SU-DHL-6 (cell line): Measurements from ENCODE around the gene FLT1.

Source experiments
- H2AFZ ChIP-seq: fragments of 200-600 bp; sonication (generic); 2 replicates; pipeline ENCODE4 v1.6.1; 2014; ENCODE audit warnings: low read depth, mild to moderate bottlenecking, moderate library complexity, mixed read lengths, antibody characterized with exemption, low read length; ENCODE audit not compliant: severe bottlenecking
- H3F3A ChIP-seq: fragments of 200-600 bp; shearing (Covaris generic); 2 replicates; pipeline ENCODE4 v1.6.0; 2016; ENCODE audit warnings: antibody characterized with exemption, mild to moderate bottlenecking; ENCODE audit not compliant: insufficient read depth
- H3K27ac ChIP-seq: fragments of 200-600 bp; sonication (generic); 2 replicates; pipeline ENCODE4 v1.5.1; 2016; ENCODE audit warnings: low read depth, mild to moderate bottlenecking, low read length, moderate library complexity, mixed read lengths
- H3K27me3 ChIP-seq: fragments of 200-600 bp; sonication (generic), shearing (Covaris generic); 2 replicates; pipeline ENCODE4 v1.6.0; 2014; ENCODE audit warnings: mild to moderate bottlenecking, low read length
- H3K36me3 ChIP-seq: fragments of 200-600 bp; sonication (generic); 2 replicates; pipeline ENCODE4 v1.6.1; 2014; ENCODE audit warnings: mild to moderate bottlenecking, low read length, mixed read lengths
- H3K4me2 ChIP-seq: fragments of 300-600, 200-600 bp; shearing (Covaris generic), sonication (generic); 2 replicates; pipeline ENCODE4 v1.6.0; 2014; ENCODE audit warnings: low read length, low read depth, mild to moderate bottlenecking; ENCODE audit not compliant: poor library complexity, severe bottlenecking
- H3K4me3 ChIP-seq: fragments of 200-600 bp; sonication (generic); 2 replicates; pipeline ENCODE4 v1.5.1; 2014; ENCODE audit warnings: antibody characterized with exemption, low read length, mild to moderate bottlenecking, mixed read lengths; ENCODE audit not compliant: insufficient read depth, poor library complexity, severe bottlenecking
- H3K79me2 ChIP-seq: fragments of 200-600 bp; sonication (generic); 2 replicates; pipeline ENCODE4 v1.6.1; 2014; ENCODE audit warnings: mild to moderate bottlenecking, low read length, moderate library complexity; ENCODE audit not compliant: insufficient read depth
- H3K9ac ChIP-seq: fragments of 200-600 bp; sonication (generic); 2 replicates; pipeline ENCODE4 v1.7.0; 2014; ENCODE audit warnings: mild to moderate bottlenecking, low read length
- H3K9me2 ChIP-seq: fragments of 200-600 bp; sonication (generic); replicated peaks from 2 replicates; pipeline ENCODE4 v1.6.1; 2014; ENCODE audit warnings: low read length; ENCODE audit not compliant: insufficient read depth
- H3K9me3 ChIP-seq: fragments of 200-600 bp; sonication (generic); 2 replicates; pipeline ENCODE4 v1.6.1; 2014; ENCODE audit warnings: low read length, mixed read lengths; ENCODE audit not compliant: insufficient read depth
- H4K20me1 ChIP-seq: fragments of 200-600 bp; sonication (generic); 2 replicates; pipeline ENCODE4 v1.6.1; 2014; ENCODE audit warnings: low read depth, mild to moderate bottlenecking, antibody characterized with exemption, low read length, moderate library complexity, mixed read lengths
- CTCF ChIP-seq: fragments of 200-600 bp; sonication (generic); IDR thresholded peaks from one replicate; pipeline ENCODE4 v1.5.1; 2017; ENCODE audit warnings: antibody characterized with exemption, mild to moderate bottlenecking, low read length, moderate library complexity; ENCODE audit not compliant: insufficient read depth, poor library complexity, severe bottlenecking
- EZH2phosphoT487 ChIP-seq: fragments of 200-600 bp; sonication (generic), shearing (Covaris generic); conservative IDR thresholded peaks from 2 replicates; pipeline ENCODE4 v1.6.1; 2018; ENCODE audit warnings: mild to moderate bottlenecking, antibody characterized with exemption, low read length, moderate library complexity, mixed read lengths

The FLT1 gene

GRCh38 chr13:28392896-28393505 lies 101.9 kb downstream of the FLT1 start:
- H3K27ac ChIP-seq: no peak overlapping the region

GRCh38 chr13:28392428-28392827 lies 102.5 kb downstream of the FLT1 start:
- no peaks in the 10 kb centered on the region for H3K36me3 ChIP-seq

More at GRCh38 chr13:28392896-28393505, 101.9 kb downstream of the FLT1 start:
- Histone ChIP-seq H3K79me2 (no peaks in the 10 kb centered on the region), H3K4me2 (no peak overlapping the region), H4K20me1 (no peaks in the 10 kb centered on the region), H2AFZ (no peak overlapping the region), H3K36me3 (no peaks in the 10 kb centered on the region), H3K9ac (no peak overlapping the region), H3K4me3 (no peak overlapping the region), H3F3A (no peaks in the 10 kb centered on the region), H3K27me3 (no peaks in the 10 kb centered on the region), H3K9me3 (no peaks in the 10 kb centered on the region), H3K9me2 (no peaks in the 10 kb centered on the region)
- no peak for TF ChIP-seq CTCF
- TF ChIP-seq EZH2phosphoT487: no peak

GRCh38 chr13:28387740-28388501 lies 107.0 kb downstream of the FLT1 start:
- Histone ChIP-seq H2AFZ (no peak overlapping the region), H3K4me2 (no peak overlapping the region)

More at GRCh38 chr13:28392428-28392827, 102.5 kb downstream of the FLT1 start:
- H3K9me3 ChIP-seq: no peaks in the 10 kb centered on the region
- H2AFZ ChIP-seq: no peak overlapping the region
- H3K27me3 ChIP-seq: no peaks in the 10 kb centered on the region
- TF ChIP-seq EZH2phosphoT487: no peak
- no peaks in the 10 kb centered on the region for H3F3A ChIP-seq
- H4K20me1 ChIP-seq: no peaks in the 10 kb centered on the region
- H3K9me2 ChIP-seq: no peaks in the 10 kb centered on the region
- no peak overlapping the region for H3K4me2 ChIP-seq
- H3K4me3 ChIP-seq: no peak overlapping the region
- H3K27ac ChIP-seq: no peak overlapping the region
- H3K9ac ChIP-seq: no peak overlapping the region
- no peaks in the 10 kb centered on the region for H3K79me2 ChIP-seq

More at GRCh38 chr13:28387740-28388501, 107.0 kb downstream of the FLT1 start:
- H3K36me3 ChIP-seq: no peaks in the 10 kb centered on the region
- no peaks in the 10 kb centered on the region for H3K9me3 ChIP-seq
- no peaks in the 10 kb centered on the region for H3K79me2 ChIP-seq
- no peak overlapping the region for H3K27ac ChIP-seq
- no peak overlapping the region for H3K9ac ChIP-seq
- no peaks in the 10 kb centered on the region for H3F3A ChIP-seq
- H4K20me1 ChIP-seq: no peaks in the 10 kb centered on the region
- H3K9me2 ChIP-seq: no peaks in the 10 kb centered on the region
- no peak overlapping the region for H3K4me3 ChIP-seq
- TF ChIP-seq EZH2phosphoT487 (no peak), CTCF (no peak)
- H3K27me3 ChIP-seq: no peaks in the 10 kb centered on the region
